Hypothalamus (tissue), 51 donors: Measurements from ENCODE around the gene TMEM132C.

Source experiments
- DNase-seq, 51 donors: peaks; one replicate each; lab custom pipeline; 2025; lab: John Stamatoyannopoulos, UW

TMEM132C gene

GRCh38 chr12:128644664-128645296 is 377.8 kb downstream of the TMEM132C start:
- DNase-seq, result peak in 9 of 51 donors; percentile 2 to 33 (median 17)

GRCh38 chr12:128649902-128650301 is 382.9 kb downstream of the TMEM132C start:
- no peak for DNase-seq

GRCh38 chr12:128652136-128652751 is 385.3 kb downstream of the TMEM132C start:
- peak in 29 of 51 donors; percentile 5 to 65 (median 25) for DNase-seq

- DNase-seq, result peak in 1 of 51 donors; percentile 3
Measured at GRCh38 chr12:128654468-128654867, 387.5 kb downstream of the TMEM132C start.

- no peak for DNase-seq
Measured at GRCh38 chr12:128657378-128657777, 390.4 kb downstream of the TMEM132C start.

- no peak for DNase-seq
Measured at GRCh38 chr12:128660532-128661225, 393.7 kb downstream of the TMEM132C start.

- DNase-seq, result no peak
Measured at GRCh38 chr12:128661226-128661569, 394.2 kb downstream of the TMEM132C start.

GRCh38 chr12:128662101-128662500 is 395.1 kb downstream of the TMEM132C start:
- no peak for DNase-seq

GRCh38 chr12:128664501-128664900 is 397.5 kb downstream of the TMEM132C start:
- DNase-seq, result no peak

- no peak for DNase-seq
Measured at GRCh38 chr12:128667193-128667592, 400.2 kb downstream of the TMEM132C start.

- no peak for DNase-seq
Measured at GRCh38 chr12:128671528-128672042, 404.6 kb downstream of the TMEM132C start.

GRCh38 chr12:128672428-128672827 is 405.5 kb downstream of the TMEM132C start:
- no peak for DNase-seq

GRCh38 chr12:128672893-128673292 is 405.9 kb downstream of the TMEM132C start:
- no peak for DNase-seq

- no peak for DNase-seq
Measured at GRCh38 chr12:128675576-128675975, 408.6 kb downstream of the TMEM132C start.

- DNase-seq, result no peak
Measured at GRCh38 chr12:128680555-128680954, 413.6 kb downstream of the TMEM132C start.

GRCh38 chr12:128682548-128683275 is 415.7 kb downstream of the TMEM132C start:
- DNase-seq, result no peak

- DNase-seq, result peak in 26 of 51 donors; percentile 2 to 45 (median 14)
Measured at GRCh38 chr12:128684352-128684751, 417.4 kb downstream of the TMEM132C start.

- no peak for DNase-seq
Measured at GRCh38 chr12:128685903-128686475, 419.0 kb downstream of the TMEM132C start.

- DNase-seq, result no peak
Measured at GRCh38 chr12:128687851-128688250, 420.9 kb downstream of the TMEM132C start.

- DNase-seq, result peak in 1 of 51 donors; percentile 10
Measured at GRCh38 chr12:128690641-128691040, 423.7 kb downstream of the TMEM132C start.

GRCh38 chr12:128693115-128693514 is 426.1 kb downstream of the TMEM132C start:
- no peak for DNase-seq
